Measurements from ENCODE around the gene LMAN2. TPM values are rescaled to one million over a fixed set of nuclear protein-coding genes. Genes with fewer than 3 reads are reported as not detected.
A peak's percentile ranks its signal among the peaks of the same experiment; 100 is the strongest.

LMAN2 gene
- total RNA-seq, 1 donor from 2014 or later: 229 TPM

GRCh38 chr5:177303121-177303924 lies 48.1 kb downstream of the LMAN2 start, which contains the start of the genes PRELID1 and RAB24:
Gene PRELID1, plus strand, starts transcription at chr5:177303799. Its CDS starts 187 bp downstream, at chr5:177303986.
Gene RAB24, minus strand, starts transcription at chr5:177303719. Its CDS starts 431 bp downstream, at chr5:177303288.
- no peaks in the 10 kb centered on the region for H3K9me3 ChIP-seq
- peak in 1 of 2 donors; percentile 94 for DNase-seq (ENCODE audit: low spot score in 2 of 2)
- peak in 2 of 3 experiments; percentile 30 to 43 for TF ChIP-seq CTCF (IDR thresholded peaks at IDR 0.05)
- H3K36me3 ChIP-seq: peaks cover 2 to 26% of the 10 kb centered on the region in 2 donors
- peaks cover 3 to 31% of the 10 kb centered on the region in 2 donors for H3K4me1 ChIP-seq
- intact Hi-C loops (cut with DNase I): loop anchor here (2.0 to 10.0 kb wide), 5 partner anchors 171 to 851 kb away; partner anchors contain the start of genes B4GALT7, NHP2, NSD1 and TSPAN17
- H3K27ac ChIP-seq: peak within 1 kb of the TSS; percentile 80 to 88
- H3K4me3 ChIP-seq: peak within 1 kb of the TSS; percentile 72 to 90
- no peaks in the 10 kb centered on the region for H3K27me3 ChIP-seq

- intact Hi-C loops (cut with DNase I): loop anchor here (2.0 to 10.0 kb wide), 5 partner anchors 170 to 852 kb away; partner anchors contain the start of genes B4GALT7, NHP2, NSD1 and TSPAN17
- DNase-seq (ENCODE audit: low spot score in 2 of 2): no peak
- Histone ChIP-seq H3K27me3 (no peaks in the 10 kb centered on the region), H3K36me3 (peaks cover 2 to 23% of the 10 kb centered on the region in 2 donors), H3K4me1 (peaks cover 3 to 31% of the 10 kb centered on the region in 2 donors), H3K27ac (peak overlapping the region; percentile 80 to 88), H3K4me3 (peak overlapping the region; percentile 72 to 90), H3K9me3 (no peaks in the 10 kb centered on the region)
- TF ChIP-seq CTCF (IDR thresholded peaks at IDR 0.05): no peak
Measured at GRCh38 chr5:177302354-177303110, 48.9 kb downstream of the LMAN2 start.

- H3K4me3 ChIP-seq: peak overlapping the region in 1 of 2 donors; percentile 90
- peaks cover 3 to 31% of the 10 kb centered on the region in 2 donors for H3K4me1 ChIP-seq
- no peak for DNase-seq (ENCODE audit: low spot score in 2 of 2)
- H3K36me3 ChIP-seq: peaks cover 3 to 14% of the 10 kb centered on the region in 2 donors
- H3K27me3 ChIP-seq: no peaks in the 10 kb centered on the region
- no peak overlapping the region for H3K27ac ChIP-seq
- no peak for TF ChIP-seq CTCF (IDR thresholded peaks at IDR 0.05)
- intact Hi-C loops (cut with DNase I): loop anchor here (2.0 to 10.0 kb wide), 5 partner anchors 169 to 853 kb away; partner anchors contain the start of genes B4GALT7, NHP2, NSD1 and TSPAN17
- no peaks in the 10 kb centered on the region for H3K9me3 ChIP-seq
Measured at GRCh38 chr5:177301503-177302165, 49.8 kb downstream of the LMAN2 start.

GRCh38 chr5:177300951-177301350 lies 50.5 kb downstream of the LMAN2 start:
- no peak overlapping the region for H3K4me3 ChIP-seq
- H3K9me3 ChIP-seq: no peaks in the 10 kb centered on the region
- peaks cover 7 to 14% of the 10 kb centered on the region in 2 donors for H3K36me3 ChIP-seq
- peaks cover 3 to 31% of the 10 kb centered on the region in 2 donors for H3K4me1 ChIP-seq
- DNase-seq (ENCODE audit: low spot score in 2 of 2): no peak
- intact Hi-C loops (cut with DNase I): loop anchor here (5.0 to 10.0 kb wide), 4 partner anchors 169 to 854 kb away; partner anchors contain the start of genes B4GALT7, NHP2, NSD1 and TSPAN17
- no peaks in the 10 kb centered on the region for H3K27me3 ChIP-seq
- H3K27ac ChIP-seq: peak overlapping the region in 1 of 2 donors; percentile 53
- TF ChIP-seq CTCF (IDR thresholded peaks at IDR 0.05): no peak

All from ascending aorta (tissue), 2 donors.